ENCODE data around the gene USH1G.

DNA sequence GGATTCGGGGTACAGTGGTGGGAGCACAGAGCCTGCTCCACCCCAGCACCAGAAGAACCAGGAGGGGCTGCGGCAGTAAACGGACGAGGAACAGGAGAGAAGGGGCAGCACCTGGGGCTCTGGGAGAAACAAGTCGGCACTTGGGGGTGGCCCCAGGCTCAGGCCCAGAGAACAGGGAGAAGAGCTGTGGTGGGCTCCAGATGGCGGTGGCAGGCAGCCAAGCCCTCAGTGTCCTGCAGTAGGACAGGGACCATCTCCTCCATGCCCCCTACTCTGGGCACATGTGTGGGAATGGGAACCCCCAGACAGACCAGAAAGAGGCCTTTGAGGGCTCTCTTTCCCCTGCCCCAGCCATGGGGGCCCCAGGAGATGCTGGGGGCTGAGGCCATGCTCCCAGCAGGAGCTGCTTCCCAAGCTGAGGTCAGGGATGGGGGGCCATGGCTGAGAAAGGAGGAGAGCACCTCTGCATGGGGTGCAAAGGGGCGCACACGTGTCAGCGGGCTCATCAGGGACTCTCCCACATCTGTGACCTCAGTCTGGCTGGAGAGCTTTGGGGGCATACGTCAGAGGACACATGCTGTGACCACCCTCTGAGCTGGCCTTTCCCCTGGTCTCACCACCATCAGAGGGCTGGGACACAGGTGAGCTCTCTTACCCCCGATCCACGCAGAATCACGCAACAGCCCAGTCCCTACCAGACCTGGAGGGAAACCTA is 6.8 kb downstream of the USH1G start:
- TF ChIP-seq POLR2A (IDR thresholded peaks at IDR 0.05; ENCODE audit: low read depth, low read length) (no peak), TAF1 (IDR thresholded peaks at IDR 0.05; ENCODE audit: low read depth, low read length) (no peak), POLR2AphosphoS5 (IDR thresholded peaks at IDR 0.05; ENCODE audit: low read depth, low read length) (no peak)
